Sigmoid colon (tissue), 7 donors: Measurements from ENCODE around the gene SMAD9. TPM values are rescaled to one million over a fixed set of nuclear protein-coding genes. Genes with fewer than 3 reads are reported as not detected.

ENCODE experiments used
- DNase-seq: peaks from one replicate; pipeline ENCODE4 v3.0.0-alpha.2; 2019
- H3K27ac ChIP-seq, 4 donors: fragments of 200-600 bp; sonication (generic); one replicate each; pipeline ENCODE4 v1.5.1; 2016 to 2019; ENCODE audit warnings: mild to moderate bottlenecking in 1 of 4
- H3K27me3 ChIP-seq, 3 donors: fragments of 200-600 bp; sonication (generic); one replicate each; pipeline ENCODE4 v1.5.1; 2019; ENCODE audit warnings: mild to moderate bottlenecking in 1 of 3
- H3K36me3 ChIP-seq, 4 donors: fragments of 200-600 bp; sonication (generic); one replicate each; pipeline ENCODE4 v1.5.1; 2016 to 2019
- H3K4me1 ChIP-seq, 4 donors: fragments of 200-600 bp; sonication (generic); one replicate each; pipeline ENCODE4 v1.5.1; 2017 to 2019
- H3K4me3 ChIP-seq, 4 donors: fragments of 200-600 bp; sonication (generic); one replicate each; pipeline ENCODE4 v1.5.1; 2017 to 2019; ENCODE audit warnings: mild to moderate bottlenecking in 2 of 4, moderate library complexity in 1 of 4
- H3K9me3 ChIP-seq, 4 donors: fragments of 200-600 bp in 3 of 4; sonication (generic) in 3 of 4; one replicate each; pipeline versions ENCODE4 v1.5.1 to v1.6.1; 2013 to 2019
- EP300 ChIP-seq, 4 donors: sonication (generic); formaldehyde crosslinking; IDR thresholded peaks; one replicate each; pipeline ENCODE4 v1.6.1; 2017; ENCODE audit warnings: antibody characterized with exemption in 4 of 4
- POLR2A ChIP-seq, 2 donors: fragments of 450-650 bp; IDR thresholded peaks; one replicate each; pipeline ENCODE4 v1.6.1; 2016; ENCODE audit warnings: antibody characterized with exemption in 2 of 2, mild to moderate bottlenecking in 2 of 2, moderate library complexity in 2 of 2
- POLR2AphosphoS5 ChIP-seq, 4 donors: sonication (generic); formaldehyde crosslinking; IDR thresholded peaks; one replicate each; pipeline ENCODE4 v1.6.1; 2017; ENCODE audit warnings: antibody characterized with exemption in 4 of 4
- whole genome bisulfite sequencing, 2 donors: extraction: QIAGEN DNeasy Blood & Tissue Kit; methylation state at CpG; one replicate each; pipeline ENCODE4 v1.1.7; 2013; 5-methylcytosine and 5-hydroxymethylcytosine counted together
- intact Hi-C: fragments of 100-400 bp; cut with DNase I; formaldehyde crosslinking; loops from one replicate; pipeline ENCODE4 v1.15.1; 2023
- polyA plus RNA-seq, 3 donors: library from polyadenylated mRNA; stranded (reverse); fragments of 200-250 nt; gene quantifications; one replicate each; pipeline ENCODE4 v1.2.3, GENCODE V29; 2013
- total RNA-seq, 4 donors: library from RNA; depleted of rRNA; stranded (reverse); fragments of >200 nt; gene quantifications; one replicate each; pipeline ENCODE4 v1.1.0, GENCODE V29; 2016
- TF ChIP-seq, protein P1 (sequence below), 4 experiments: fragments of 450-650 bp in 3 of 4; fragments of 200-600 bp in 1 of 4; IDR thresholded peaks; one replicate each; pipeline ENCODE4 v1.5.1; 2016 to 2019; ENCODE audit warnings: antibody characterized with exemption in 4 of 4, mild to moderate bottlenecking in 3 of 4, moderate library complexity in 2 of 4
- donor health status: healthy with polysubstance abuse.
- donor health status: Bipolar disorder and iron deficiency.
- donor health status: healthy.

SMAD9 gene
- total and polyA plus RNA-seq, 7 donors, result 1.2 to 33.3 (median 21.7) TPM

DNA sequence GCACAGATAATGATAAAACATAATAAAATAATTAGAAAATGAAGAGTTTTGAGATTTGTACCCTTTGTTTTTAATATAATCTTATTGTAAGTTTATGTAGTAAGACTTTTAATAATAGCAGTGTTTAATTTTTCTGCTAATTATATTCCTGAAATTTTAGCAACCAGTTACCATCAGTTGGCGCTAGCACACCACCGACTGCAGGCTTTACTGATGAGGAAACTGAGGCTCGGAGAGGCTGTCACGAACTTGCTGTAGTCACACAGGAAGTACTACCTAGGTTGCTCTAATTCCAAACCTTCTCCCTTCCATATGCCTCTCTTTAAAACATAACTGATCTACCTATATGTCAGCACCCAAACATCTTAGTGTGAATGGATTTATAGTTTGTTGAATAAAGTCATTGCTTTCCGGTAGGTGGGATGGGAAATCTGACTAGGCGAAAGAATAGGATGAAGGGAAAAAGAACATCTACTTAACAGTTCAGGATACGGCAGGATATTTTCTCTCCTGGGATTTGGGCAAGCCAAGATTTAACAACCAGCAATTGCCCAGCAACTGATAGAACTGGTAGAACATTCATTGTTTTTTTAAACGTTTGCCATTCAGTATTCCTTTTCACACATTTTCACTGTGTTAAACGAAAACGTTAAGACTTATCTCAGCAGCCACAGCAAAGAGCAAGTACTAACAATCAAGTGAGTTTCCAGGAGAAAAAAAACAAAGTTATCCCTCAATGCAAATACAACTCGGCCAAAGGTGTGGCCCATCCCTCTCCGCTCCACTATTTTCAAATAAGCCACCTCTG is 101.8 kb downstream of the SMAD9 start:
- Histone ChIP-seq H3K27me3 (no peaks in the 10 kb centered on the region), H3K27ac (peak overlapping the region; percentile 70 to 83 (median 81)), H3K9me3 (no peaks in the 10 kb centered on the region), H3K36me3 (no peaks in the 10 kb centered on the region), H3K4me3 (peak overlapping the region; percentile 78 to 91 (median 86)), H3K4me1 (peaks cover 0 to 33% (median 22%) of the 10 kb centered on the region in 4 donors)
- 17 to 44% methylated on average over 12 of the region's 12 CpGs for WGBS, 2 donors
- intact Hi-C loops, result loop anchor here (5.0 kb wide), 2 partner anchors 99 to 471 kb away; partner anchors contain the start of gene SPART
- DNase-seq, result no peak
- TF ChIP-seq, protein P1, sequence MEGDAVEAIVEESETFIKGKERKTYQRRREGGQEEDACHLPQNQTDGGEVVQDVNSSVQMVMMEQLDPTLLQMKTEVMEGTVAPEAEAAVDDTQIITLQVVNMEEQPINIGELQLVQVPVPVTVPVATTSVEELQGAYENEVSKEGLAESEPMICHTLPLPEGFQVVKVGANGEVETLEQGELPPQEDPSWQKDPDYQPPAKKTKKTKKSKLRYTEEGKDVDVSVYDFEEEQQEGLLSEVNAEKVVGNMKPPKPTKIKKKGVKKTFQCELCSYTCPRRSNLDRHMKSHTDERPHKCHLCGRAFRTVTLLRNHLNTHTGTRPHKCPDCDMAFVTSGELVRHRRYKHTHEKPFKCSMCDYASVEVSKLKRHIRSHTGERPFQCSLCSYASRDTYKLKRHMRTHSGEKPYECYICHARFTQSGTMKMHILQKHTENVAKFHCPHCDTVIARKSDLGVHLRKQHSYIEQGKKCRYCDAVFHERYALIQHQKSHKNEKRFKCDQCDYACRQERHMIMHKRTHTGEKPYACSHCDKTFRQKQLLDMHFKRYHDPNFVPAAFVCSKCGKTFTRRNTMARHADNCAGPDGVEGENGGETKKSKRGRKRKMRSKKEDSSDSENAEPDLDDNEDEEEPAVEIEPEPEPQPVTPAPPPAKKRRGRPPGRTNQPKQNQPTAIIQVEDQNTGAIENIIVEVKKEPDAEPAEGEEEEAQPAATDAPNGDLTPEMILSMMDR (IDR thresholded peaks at IDR 0.05), result no peak

DNA sequence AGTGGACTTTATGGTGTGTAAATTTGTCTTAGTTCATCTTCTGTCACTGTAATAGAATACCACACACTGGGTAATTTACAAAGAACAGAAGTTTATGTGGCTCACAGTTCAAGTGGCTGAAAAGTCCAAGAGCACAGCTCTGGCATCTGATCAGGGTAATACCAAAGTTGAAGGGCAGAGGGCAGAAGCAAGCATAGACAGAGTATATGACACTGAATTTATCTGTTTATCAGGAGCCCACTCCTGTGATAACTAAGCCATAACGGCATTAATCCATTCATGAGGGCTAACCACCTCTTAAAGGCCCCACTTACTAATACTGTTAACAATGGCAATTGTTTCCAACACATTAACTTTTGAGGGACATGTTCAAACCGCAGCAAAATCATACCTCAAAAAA is 105.0 kb downstream of the SMAD9 start:
- 75 to 83% methylated on average over 2 of the region's 2 CpGs for WGBS, 2 donors
- no peak for DNase-seq
- Histone ChIP-seq H3K9me3 (no peaks in the 10 kb centered on the region), H3K27ac (no peak overlapping the region), H3K4me1 (peaks cover 0 to 6% (median 3%) of the 10 kb centered on the region in 4 donors), H3K27me3 (no peaks in the 10 kb centered on the region), H3K36me3 (no peaks in the 10 kb centered on the region), H3K4me3 (no peak overlapping the region)
- intact Hi-C loops, result loop anchor here (5.0 kb wide), 2 partner anchors 102 to 468 kb away; partner anchors contain the start of gene SPART
- TF ChIP-seq, protein P1 (IDR thresholded peaks at IDR 0.05), result no peak

DNA sequence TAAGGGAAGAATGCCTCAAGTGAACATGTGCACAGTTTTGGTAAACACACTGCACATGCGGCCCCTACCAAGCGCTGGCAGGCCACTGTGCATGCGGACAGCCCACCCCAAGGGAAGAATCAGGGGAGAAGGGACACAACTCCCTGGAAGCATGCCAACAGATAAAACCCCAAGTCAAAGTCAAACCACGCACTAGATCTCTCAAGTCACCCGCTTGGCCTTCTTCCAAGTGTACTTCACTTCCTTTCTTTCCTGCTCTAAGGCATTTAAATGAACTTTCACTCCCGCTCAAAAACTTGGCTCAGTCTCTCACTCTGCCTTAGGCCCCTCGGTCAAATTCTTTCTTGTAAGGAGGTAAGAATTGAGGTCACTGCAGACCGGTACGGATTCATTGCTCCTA is 105.6 kb downstream of the SMAD9 start:
- H3K9me3 ChIP-seq, result no peaks in the 10 kb centered on the region
- TF ChIP-seq, protein P1 (IDR thresholded peaks at IDR 0.05), result no peak
- TF ChIP-seq POLR2AphosphoS5 (IDR thresholded peaks at IDR 0.05) (no peak), EP300 (IDR thresholded peaks at IDR 0.05) (no peak), POLR2A (IDR thresholded peaks at IDR 0.05) (no peak)
- WGBS, 2 donors, result 50 to 57% methylated on average over 9 of the region's 9 CpGs
- no peak for DNase-seq
- no peak overlapping the region for H3K4me3 ChIP-seq
- H3K4me1 ChIP-seq, result no peaks in the 10 kb centered on the region
- H3K27me3 ChIP-seq, result no peaks in the 10 kb centered on the region
- intact Hi-C loops, result no loop called here
- H3K27ac ChIP-seq, result no peak overlapping the region
- no peaks in the 10 kb centered on the region for H3K36me3 ChIP-seq

DNA sequence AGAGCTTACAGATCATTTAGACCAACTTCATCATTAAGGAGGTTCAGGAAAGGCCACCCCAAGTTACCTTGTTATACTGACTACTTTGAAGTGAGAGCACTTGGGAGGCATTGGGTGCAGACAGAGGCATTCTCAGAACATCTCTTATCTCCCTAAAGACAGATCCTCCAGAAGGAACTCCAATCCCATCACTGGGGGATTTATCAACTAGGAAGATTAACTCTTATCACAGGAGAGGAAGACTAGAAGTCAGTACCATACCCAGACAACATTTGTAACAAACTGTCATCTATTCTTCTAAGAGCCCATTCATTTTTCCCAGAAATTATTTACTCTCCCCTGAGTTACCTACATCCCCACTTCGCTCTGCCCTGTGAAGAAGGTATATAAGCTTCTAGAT is 106.8 kb downstream of the SMAD9 start:
- TF ChIP-seq POLR2AphosphoS5 (IDR thresholded peaks at IDR 0.05) (no peak), EP300 (IDR thresholded peaks at IDR 0.05) (no peak), POLR2A (IDR thresholded peaks at IDR 0.05) (no peak)
- TF ChIP-seq, protein P1 (IDR thresholded peaks at IDR 0.05), result no peak
- no peak overlapping the region for H3K4me3 ChIP-seq
- WGBS, 2 donors, result 86 to 92% methylated on average over 1 of the region's 1 CpG
- H3K27ac ChIP-seq, result no peak overlapping the region
- H3K9me3 ChIP-seq, result no peaks in the 10 kb centered on the region
- no peaks in the 10 kb centered on the region for H3K36me3 ChIP-seq
- intact Hi-C loops, result no loop called here
- no peaks in the 10 kb centered on the region for H3K4me1 ChIP-seq
- DNase-seq, result no peak
- no peaks in the 10 kb centered on the region for H3K27me3 ChIP-seq

DNA sequence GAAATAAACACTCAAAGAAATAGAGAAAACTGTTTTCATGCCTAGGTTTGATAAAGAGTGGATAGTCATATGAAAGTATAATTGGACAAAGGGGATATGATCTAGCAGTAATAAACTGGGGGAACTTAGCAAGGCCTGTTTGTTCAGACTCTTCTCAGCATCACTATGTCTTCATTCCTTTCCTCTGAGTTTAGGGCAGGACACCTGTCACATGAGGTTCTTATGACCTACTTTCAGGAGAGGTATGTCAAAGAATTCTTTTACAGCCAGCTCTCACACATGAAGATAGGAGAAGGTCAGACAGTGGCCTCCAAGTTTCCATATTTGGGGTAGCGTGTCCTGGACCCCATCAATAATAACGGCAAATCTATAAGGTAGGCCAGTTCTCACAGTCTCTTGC is 112.4 kb downstream of the SMAD9 start:
- Histone ChIP-seq H3K36me3 (no peaks in the 10 kb centered on the region), H3K9me3 (no peaks in the 10 kb centered on the region), H3K4me1 (no peaks in the 10 kb centered on the region), H3K27me3 (no peaks in the 10 kb centered on the region), H3K4me3 (no peak overlapping the region), H3K27ac (no peak overlapping the region)
- intact Hi-C loops, result no loop called here
- DNase-seq, result no peak
- 95 to 97% methylated on average over 2 of the region's 2 CpGs for WGBS, 2 donors
- TF ChIP-seq, protein P1 (IDR thresholded peaks at IDR 0.05), result no peak
- TF ChIP-seq EP300 (IDR thresholded peaks at IDR 0.05), result no peak
- TF ChIP-seq POLR2AphosphoS5 (IDR thresholded peaks at IDR 0.05), result no peak
- TF ChIP-seq POLR2A (IDR thresholded peaks at IDR 0.05), result no peak
